B cell (primary cell): Measurements from ENCODE around the gene TIAM2.

Experiments
- EZH2 ChIP-seq: IDR thresholded peaks from 2 replicates; pipeline ENCODE4 v1.6.1; 2012; ENCODE audit warnings: borderline replicate concordance, low read depth, mild to moderate bottlenecking, moderate library complexity, low read length; ENCODE audit not compliant: insufficient read depth, poor library complexity, severe bottlenecking
- TF ChIP-seq, protein P1 (sequence below): fragments of 200-600 bp; IDR thresholded peaks from one replicate; pipeline ENCODE4 v1.8.0; 2022; ENCODE audit warnings: antibody characterized with exemption, mild to moderate bottlenecking

DNA sequence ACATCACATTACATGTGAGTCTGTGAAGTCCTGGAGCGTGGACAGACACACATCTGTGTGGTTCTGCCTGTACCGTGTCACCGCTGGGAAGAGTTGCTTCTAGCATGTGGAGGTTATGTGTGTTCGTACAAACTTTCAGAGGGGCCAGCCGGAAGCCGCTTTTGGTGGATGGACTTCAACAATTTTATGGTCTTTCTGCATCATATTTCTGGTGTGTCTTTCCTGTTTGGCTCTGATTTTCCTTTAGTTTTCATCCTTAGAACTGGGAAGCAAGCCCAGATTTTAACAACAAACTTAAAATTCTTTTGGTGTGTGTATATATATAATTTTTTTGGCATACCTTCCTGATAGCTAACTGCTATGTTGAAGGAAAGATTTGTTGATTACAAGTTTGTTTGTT lies 71.2 kb downstream of the TIAM2 start:
- TF ChIP-seq, protein P1, sequence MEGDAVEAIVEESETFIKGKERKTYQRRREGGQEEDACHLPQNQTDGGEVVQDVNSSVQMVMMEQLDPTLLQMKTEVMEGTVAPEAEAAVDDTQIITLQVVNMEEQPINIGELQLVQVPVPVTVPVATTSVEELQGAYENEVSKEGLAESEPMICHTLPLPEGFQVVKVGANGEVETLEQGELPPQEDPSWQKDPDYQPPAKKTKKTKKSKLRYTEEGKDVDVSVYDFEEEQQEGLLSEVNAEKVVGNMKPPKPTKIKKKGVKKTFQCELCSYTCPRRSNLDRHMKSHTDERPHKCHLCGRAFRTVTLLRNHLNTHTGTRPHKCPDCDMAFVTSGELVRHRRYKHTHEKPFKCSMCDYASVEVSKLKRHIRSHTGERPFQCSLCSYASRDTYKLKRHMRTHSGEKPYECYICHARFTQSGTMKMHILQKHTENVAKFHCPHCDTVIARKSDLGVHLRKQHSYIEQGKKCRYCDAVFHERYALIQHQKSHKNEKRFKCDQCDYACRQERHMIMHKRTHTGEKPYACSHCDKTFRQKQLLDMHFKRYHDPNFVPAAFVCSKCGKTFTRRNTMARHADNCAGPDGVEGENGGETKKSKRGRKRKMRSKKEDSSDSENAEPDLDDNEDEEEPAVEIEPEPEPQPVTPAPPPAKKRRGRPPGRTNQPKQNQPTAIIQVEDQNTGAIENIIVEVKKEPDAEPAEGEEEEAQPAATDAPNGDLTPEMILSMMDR: no peak
- TF ChIP-seq EZH2: no peak
